H1 (cell line): ENCODE data around the gene SH2D5. TPM values are rescaled to one million over a fixed set of nuclear protein-coding genes. Genes with fewer than 3 reads are reported as not detected.

Experiments used
- CTCF ChIA-PET: fragments of 300-600 bp; sonication (Branson Sonifier 250); formaldehyde crosslinking; loops from one replicate; lab custom pipeline; 2021; ENCODE audit not compliant: partially characterized antibody; lab: Charles Lee
- POLR2A ChIA-PET: fragments of 300-600 bp; sonication (Branson Sonifier 250); formaldehyde crosslinking; loops from one replicate; lab custom pipeline; 2021; ENCODE audit warnings: inconsistent platforms; ENCODE audit not compliant: partially characterized antibody; lab: Charles Lee
- DNase-seq, 2 experiments: peaks; one replicate each; pipeline versions ENCODE4 v3.0.0 to v3.0.0-alpha.2; 2010 to 2022; ENCODE audit warnings: low spot score in 2 of 2, low read depth in 1 of 2, mixed read lengths in 1 of 2
- FAIRE-seq: peaks from 2 replicates; lab custom pipeline; 2011; peaks lifted over from hg19 to GRCh38; lab: Jason Lieb, UNC
- H2AFZ ChIP-seq: 2 replicates; pipeline ENCODE4 v1.8.1; 2012; ENCODE audit warnings: low read length, inconsistent platforms
- H2AK5ac ChIP-seq: 2 replicates; pipeline ENCODE4 v1.6.1; 2013; ENCODE audit warnings: low read depth, low read length
- H2BK120ac ChIP-seq: replicated peaks from 2 replicates; pipeline ENCODE3; 2013; ENCODE audit warnings: low read depth, low read length, inconsistent platforms
- H2BK12ac ChIP-seq: 2 replicates; pipeline ENCODE4 v1.6.1; 2013; ENCODE audit warnings: low read depth, low read length
- H2BK15ac ChIP-seq: 2 replicates; pipeline ENCODE4 v1.6.1; 2013; ENCODE audit warnings: low read length
- H2BK20ac ChIP-seq: 2 replicates; pipeline ENCODE4 v1.6.1; 2013; ENCODE audit warnings: low read length
- H2BK5ac ChIP-seq: 2 replicates; pipeline ENCODE4 v1.6.1; 2013; ENCODE audit warnings: low read depth, low read length
- H3K14ac ChIP-seq: 2 replicates; pipeline ENCODE4 v1.6.1; 2013; ENCODE audit warnings: inconsistent platforms; ENCODE audit not compliant: insufficient read length
- H3K18ac ChIP-seq: 2 replicates; pipeline ENCODE4 v1.6.1; 2013; ENCODE audit warnings: low read length; ENCODE audit errors: extremely low read depth
- H3K23ac ChIP-seq: 2 replicates; pipeline ENCODE4 v1.6.1; 2013; ENCODE audit warnings: inconsistent platforms; ENCODE audit not compliant: insufficient read length
- H3K23me2 ChIP-seq: 2 replicates; pipeline ENCODE4 v1.6.1; 2013; ENCODE audit warnings: low read depth, low read length
- H3K27ac ChIP-seq: 2 replicates; pipeline ENCODE4 v1.6.1; 2011; ENCODE audit warnings: low read depth, low read length, inconsistent platforms
- H3K27me3 ChIP-seq, 4 experiments: replicated peaks in 1 of 4; 1 replicate in 1 of 4; 2 replicates in 3 of 4; pipeline versions ENCODE4 v1.6.1 to v1.8.1; 2011 to 2013; ENCODE audit warnings: low read length in 3 of 4, mild to moderate bottlenecking in 3 of 4, inconsistent platforms in 2 of 4, mixed read lengths in 2 of 4, moderate library complexity in 1 of 4; ENCODE audit not compliant: control insufficient read depth in 3 of 4, insufficient read depth in 3 of 4; ENCODE audit errors: extremely low read depth in 1 of 4
- H3K36me3 ChIP-seq, 4 experiments: 2 replicates each; pipeline versions ENCODE4 v1.6.1 to v1.8.1; 2011 to 2013; ENCODE audit warnings: mild to moderate bottlenecking in 4 of 4, low read length in 3 of 4, moderate library complexity in 2 of 4, control low read depth in 1 of 4, inconsistent platforms in 1 of 4; ENCODE audit not compliant: insufficient read depth in 4 of 4, control insufficient read depth in 2 of 4
- H3K4ac ChIP-seq: replicated peaks from 2 replicates; pipeline ENCODE3; 2013; ENCODE audit warnings: low read length, low read depth, mixed read lengths, inconsistent platforms; ENCODE audit not compliant: insufficient read length
- H3K4me1 ChIP-seq, 4 experiments: replicated peaks in 1 of 4; 1 replicate in 1 of 4; 2 replicates in 3 of 4; pipeline versions ENCODE4 v1.6.1 to v1.8.1; 2011 to 2013; ENCODE audit warnings: low read length in 3 of 4, inconsistent platforms in 2 of 4, mixed read lengths in 1 of 4; ENCODE audit not compliant: insufficient read depth in 4 of 4, control insufficient read depth in 3 of 4
- H3K4me2 ChIP-seq, 2 experiments: 2 replicates each; pipeline versions ENCODE4 v1.6.1 to v1.8.1; 2011 to 2013; ENCODE audit warnings: low read depth in 2 of 2, low read length in 2 of 2, control low read depth in 1 of 2, inconsistent platforms in 1 of 2, mild to moderate bottlenecking in 1 of 2; ENCODE audit not compliant: insufficient read depth in 1 of 2
- H3K4me3 ChIP-seq, 4 experiments: fragments of 200-600, 300-600 bp in 1 of 4; sonication (generic), shearing (Covaris generic), sonication (Bioruptor Twin) in 1 of 4; 2 replicates each; pipeline versions ENCODE4 v1.5.1 to v1.8.1; 2011 to 2016; ENCODE audit warnings: low read length in 4 of 4, low read depth in 3 of 4, control low read depth in 2 of 4, inconsistent platforms in 2 of 4, mild to moderate bottlenecking in 2 of 4, mixed read lengths in 1 of 4, moderate library complexity in 1 of 4; ENCODE audit not compliant: insufficient read depth in 2 of 4; ENCODE audit errors: extremely low read depth in 1 of 4
- H3K56ac ChIP-seq: replicated peaks from 2 replicates; pipeline ENCODE3; 2013; ENCODE audit warnings: low read depth, mild to moderate bottlenecking, mixed read lengths, low read length, inconsistent platforms; ENCODE audit not compliant: insufficient read length
- H3K79me1 ChIP-seq: 2 replicates; pipeline ENCODE4 v1.6.1; 2013; ENCODE audit warnings: low read depth, low read length, control low read depth
- H3K79me2 ChIP-seq, 2 experiments: 2 replicates each; pipeline versions ENCODE4 v1.6.1 to v1.8.1; 2012 to 2013; ENCODE audit warnings: low read length in 2 of 2, mild to moderate bottlenecking in 2 of 2, inconsistent platforms in 1 of 2; ENCODE audit not compliant: insufficient read depth in 2 of 2, control insufficient read depth in 1 of 2
- H3K9ac ChIP-seq, 4 experiments: replicated peaks in 1 of 4; 1 replicate in 1 of 4; 2 replicates in 3 of 4; pipeline versions ENCODE4 v1.6.1 to v1.8.1; 2011 to 2013; ENCODE audit warnings: low read depth in 3 of 4, low read length in 3 of 4, control low read depth in 2 of 4, mild to moderate bottlenecking in 2 of 4, moderate library complexity in 2 of 4, inconsistent platforms in 1 of 4; ENCODE audit errors: extremely low read depth in 1 of 4
- H3K9me3 ChIP-seq, 2 experiments: 2 replicates each; pipeline versions ENCODE4 v1.6.1 to v1.8.1; 2012 to 2013; ENCODE audit warnings: mild to moderate bottlenecking in 2 of 2, moderate library complexity in 2 of 2, control low read depth in 1 of 2, inconsistent platforms in 1 of 2, low read depth in 1 of 2, low read length in 1 of 2, mixed read lengths in 1 of 2; ENCODE audit not compliant: insufficient read depth in 2 of 2
- H4K20me1 ChIP-seq, 2 experiments: replicated peaks in 1 of 2; 2 replicates each; pipeline versions ENCODE3 to v1.8.1; 2011 to 2013; ENCODE audit warnings: inconsistent platforms in 2 of 2, low read length in 2 of 2, mild to moderate bottlenecking in 1 of 2; ENCODE audit not compliant: insufficient read depth in 2 of 2, control insufficient read depth in 1 of 2
- H4K5ac ChIP-seq: 2 replicates; pipeline ENCODE4 v1.6.1; 2013; ENCODE audit warnings: low read length, low read depth, mixed read lengths, inconsistent platforms; ENCODE audit not compliant: insufficient read length
- H4K8ac ChIP-seq: 2 replicates; pipeline ENCODE4 v1.8.0; 2013; ENCODE audit warnings: mild to moderate bottlenecking, moderate library complexity, low read length, inconsistent platforms; ENCODE audit not compliant: insufficient read depth; ENCODE audit errors: extremely low read depth
- H4K91ac ChIP-seq: replicated peaks from 2 replicates; pipeline ENCODE3; 2013; ENCODE audit warnings: low read length, mixed read lengths, inconsistent platforms; ENCODE audit not compliant: insufficient read length
- BCL11A ChIP-seq, 2 experiments: IDR thresholded peaks; one replicate each; pipeline ENCODE4 v1.6.1; 2011; ENCODE audit warnings: low read depth in 2 of 2, low read length in 2 of 2, mild to moderate bottlenecking in 2 of 2
- CBX5 ChIP-seq: fragments of 300-800, 300-1000 bp; sonication (generic); IDR thresholded peaks from 2 replicates; pipeline ENCODE4 v1.7.1; 2016; ENCODE audit warnings: antibody characterized with exemption, low read length, low read depth
- GTF2F1 ChIP-seq: IDR thresholded peaks from 2 replicates; pipeline ENCODE4 v1.6.1; 2012; ENCODE audit warnings: low read depth, low read length, improper control_type of control experiment, borderline replicate concordance
- KDM4A ChIP-seq: IDR thresholded peaks from one replicate; pipeline ENCODE4 v1.7.1; 2012; ENCODE audit warnings: low read depth, mild to moderate bottlenecking, moderate library complexity, low read length, inconsistent platforms; ENCODE audit not compliant: severe bottlenecking
- MAFK ChIP-seq: IDR thresholded peaks from 2 replicates; pipeline ENCODE4 v1.6.1; 2012; ENCODE audit warnings: low read depth, mild to moderate bottlenecking, improper control_type of control experiment, low read length
- RAD21 ChIP-seq, 2 experiments: IDR thresholded peaks in 1 of 2; conservative IDR thresholded peaks in 1 of 2; 2 replicates each; pipeline ENCODE4 v1.6.1; 2011; ENCODE audit warnings: low read depth in 2 of 2, low read length in 2 of 2, improper control_type of control experiment in 1 of 2, inconsistent platforms in 1 of 2, mild to moderate bottlenecking in 1 of 2, moderate library complexity in 1 of 2
- WGBS, 2 experiments: shearing (Covaris generic) in 1 of 2; methylation state at CpG; one replicate each; pipeline versions ENCODE4 v1.1.6 to v1.1.7; 2013 to 2015; ENCODE audit warnings: low lambda C conversion rate in 2 of 2, mixed read lengths in 2 of 2, inconsistent platforms in 1 of 2, low coverage in 1 of 2, missing lambda C conversion rate in 1 of 2; ENCODE audit not compliant: insufficient replicate concordance in 2 of 2, insufficient coverage in 1 of 2, insufficient read length in 1 of 2; ENCODE audit errors: extremely low coverage in 1 of 2, missing lambda C conversion rate in 1 of 2; 5-methylcytosine and 5-hydroxymethylcytosine counted together
- polyA plus RNA-seq, 7 experiments: library from polyadenylated mRNA; depleted of rRNA in 3 of 7; stranded (reverse) in 5 of 7; unstranded in 2 of 7; fragments of >200 nt in 5 of 7; fragments of 200-250 nt in 2 of 7; gene quantifications; 1 replicate in 5 of 7; 2 replicates in 1 of 7; 4 replicates in 1 of 7; pipeline versions ENCODE4 v1.2.1 to v1.2.3, GENCODE V29; 2011 to 2013; ENCODE audit warnings: missing spikeins in 2 of 7, mixed read lengths in 2 of 7
- total RNA-seq: library from RNA; stranded (reverse); fragmentation: NEBNext Ultra II Directional; extraction: Animal tissue kit (Norgen Biotek cat#: 25700); gene quantifications from 2 replicates; pipeline ENCODE4 v1.2.1, GENCODE V29; 2021

SH2D5 gene
- total and polyA plus RNA-seq, 2 of the 8 experiments (the other 6 are each of a cell fraction or from before 2014, with no cell fraction given): 13.2 to 18.4 TPM

DNA sequence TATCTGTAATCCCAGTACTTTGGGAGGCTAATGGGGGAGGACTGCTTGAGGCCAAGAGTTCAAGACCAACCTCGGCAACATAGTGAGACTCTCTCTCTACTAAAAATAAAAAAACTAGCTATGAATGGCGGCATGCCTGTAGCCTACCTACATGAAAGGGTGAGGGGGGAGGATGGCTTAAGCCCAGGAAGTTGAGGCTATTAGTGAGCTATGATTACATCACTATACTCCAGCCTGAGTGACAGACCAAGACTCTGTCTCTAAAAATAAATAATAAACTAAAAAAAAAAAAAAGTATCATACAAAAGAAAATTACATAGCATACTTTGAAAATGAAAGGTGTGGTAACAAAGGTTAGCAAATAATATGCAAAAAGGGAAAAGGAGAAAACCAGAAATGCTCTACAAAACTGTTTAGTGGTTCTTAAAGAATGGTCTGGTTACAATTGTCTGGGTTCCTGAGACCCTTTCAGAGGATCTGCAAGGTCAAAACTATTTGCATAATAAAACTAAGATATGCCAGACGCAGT is 19.0 kb upstream of the SH2D5 start:
- peaks cover 0 to 2% of the 10 kb centered on the region in 2 experiments for H4K20me1 ChIP-seq
- no peak overlapping the region for H3K4me2 ChIP-seq
- no peaks in the 10 kb centered on the region for H3K79me2 ChIP-seq
- H3K23me2 ChIP-seq: no peaks in the 10 kb centered on the region
- no peak overlapping the region for H3K9ac ChIP-seq
- H3K4me3 ChIP-seq: no peak overlapping the region
- no peak overlapping the region for H4K91ac ChIP-seq
- POLR2A ChIA-PET: interaction anchor here (0.6 to 1.3 kb wide), 3 partner anchors 10 to 24 kb away, joined by 3 read pairs; no protein-coding TSS in a partner anchor
- H3K36me3 ChIP-seq: peaks cover 14 to 62% (median 33%) of the 10 kb centered on the region in 4 experiments
- no peaks in the 10 kb centered on the region for H3K9me3 ChIP-seq
- no peak overlapping the region for H3K56ac ChIP-seq
- no peaks in the 10 kb centered on the region; a peak in 1 of 7 replicates for H3K4me1 ChIP-seq
- CTCF ChIA-PET: interaction anchor here (0.7 to 2.1 kb wide), 5 partner anchors 18 to 56 kb away, joined by 3 to 9 read pairs (median 3); partner anchors contain the start of gene SH2D5
- H3K14ac ChIP-seq: no peak overlapping the region
- no peak overlapping the region for H2BK5ac ChIP-seq
- no peak for TF ChIP-seq RAD21 (IDR thresholded peaks at IDR 0.05 in 1 of 2, conservative IDR thresholded peaks at IDR 0.05 in 1 of 2; ENCODE audit: low read depth in 2 of 2, low read length in 2 of 2)
- no peak for TF ChIP-seq KDM4A
- no peak for TF ChIP-seq CBX5
- TF ChIP-seq GTF2F1: no peak
- TF ChIP-seq MAFK: no peak
- no peak for TF ChIP-seq BCL11A (IDR thresholded peaks at IDR 0.05; ENCODE audit: low read depth in 2 of 2, low read length in 2 of 2)
- TF ChIP-seq, all 59 proteins: peak for 0
- no peak overlapping the region for H2BK120ac ChIP-seq
- H2BK20ac ChIP-seq: no peak overlapping the region
- H2BK15ac ChIP-seq: no peak overlapping the region
- no peak overlapping the region for H4K8ac ChIP-seq
- H3K23ac ChIP-seq: no peak overlapping the region
- H3K27ac ChIP-seq: no peak overlapping the region
- H2BK12ac ChIP-seq: no peak overlapping the region
- no peak overlapping the region for H2AK5ac ChIP-seq
- H3K79me1 ChIP-seq: no peaks in the 10 kb centered on the region; the same call in 1 of the 2 replicates
- DNase-seq (no peak), FAIRE-seq (no peak)
- H2AFZ ChIP-seq: no peak overlapping the region
- no peak overlapping the region for H3K18ac ChIP-seq
- no peaks in the 10 kb centered on the region for H3K27me3 ChIP-seq
- H3K4ac ChIP-seq: no peak overlapping the region
- whole genome bisulfite sequencing, 2 experiments: 85% methylated on average over 3 of the region's 3 CpGs; no CpG with 5 or more reads in 1 of the 2 experiments
- no peak overlapping the region for H4K5ac ChIP-seq
